K562 (cell line): ENCODE data around the gene CALM3. TPM values are rescaled to one million over a fixed set of nuclear protein-coding genes. Genes with fewer than 3 reads are reported as not detected.

Experiments
- CBX2 ChIP-seq: fragments of 200-600 bp; sonication (generic); IDR thresholded peaks from one replicate; pipeline ENCODE4 v1.6.1; 2012; ENCODE audit warnings: mild to moderate bottlenecking, low read length, inconsistent platforms; ENCODE audit not compliant: insufficient read depth, poor library complexity, severe bottlenecking
- CEBPG ChIP-seq, 3 experiments: fragments of 200-800 bp in 1 of 3; sonication (Bioruptor generic) in 1 of 3; sonication (generic) in 1 of 3; formaldehyde crosslinking in 1 of 3; IDR thresholded peaks in 2 of 3; conservative IDR thresholded peaks in 1 of 3; 2 replicates each; pipeline versions ENCODE4 v1.6.1 to v1.8.0; 2016 to 2022; ENCODE audit warnings: missing compliant biosample characterization in 2 of 3, missing genetic modification characterization in 2 of 3, mild to moderate bottlenecking in 1 of 3, missing genetic modification reagents in 1 of 3
- E2F4 ChIP-seq: sonication (generic); formaldehyde crosslinking; IDR thresholded peaks from 2 replicates; pipeline ENCODE4 v1.8.0; 2022; ENCODE audit warnings: mild to moderate bottlenecking, low read depth, missing genetic modification reagents
- EGR1 ChIP-seq: fragments of 450-650 bp; conservative IDR thresholded peaks from 2 replicates; pipeline ENCODE4 v1.6.1; 2017; ENCODE audit warnings: mild to moderate bottlenecking
- GATAD2B ChIP-seq: fragments of 450-650 bp; IDR thresholded peaks from 2 replicates; pipeline ENCODE4 v1.6.1; 2017; ENCODE audit warnings: mild to moderate bottlenecking, borderline replicate concordance
- HIVEP1 ChIP-seq: fragments of 250-450 bp; sonication (Bioruptor Pico); IDR thresholded peaks from 2 replicates; pipeline ENCODE4 v1.4.0; 2020; ENCODE audit warnings: mild to moderate bottlenecking
- HSF4 ChIP-seq: fragments of 250-450 bp; sonication (Bioruptor Pico); IDR thresholded peaks from 2 replicates; pipeline ENCODE4 v2.1.2; 2022; ENCODE audit warnings: mild to moderate bottlenecking, moderate library complexity, borderline replicate concordance
- PTBP1 ChIP-seq: fragments of 200-400 bp; formaldehyde crosslinking; IDR thresholded peaks from 2 replicates; pipeline ENCODE4 v1.6.1; 2017; ENCODE audit warnings: low read depth, low read length
- PYGO2 ChIP-seq: fragments of 450-650 bp; IDR thresholded peaks from 2 replicates; pipeline ENCODE4 v1.6.1; 2016; ENCODE audit warnings: mild to moderate bottlenecking, missing genetic modification characterization, moderate library complexity, missing compliant biosample characterization
- SAFB2 ChIP-seq: fragments of 200-400 bp; formaldehyde crosslinking; IDR thresholded peaks from 2 replicates; pipeline ENCODE4 v1.6.1; 2018; ENCODE audit warnings: borderline replicate concordance, low read length, low read depth, moderate library complexity; ENCODE audit not compliant: severe bottlenecking
- USF1 ChIP-seq: sonication (generic); formaldehyde crosslinking; IDR thresholded peaks from 2 replicates; pipeline ENCODE4 v1.9.0; 2022; ENCODE audit warnings: mild to moderate bottlenecking, missing genetic modification reagents
- XRCC4 ChIP-seq: IDR thresholded peaks from one replicate; pipeline ENCODE4 v1.6.1; 2011; ENCODE audit not compliant: insufficient read depth, insufficient read length; ENCODE audit errors: extremely low read depth
- ZFPM2 ChIP-seq: fragments of 250-450 bp; sonication (Bioruptor Pico); IDR thresholded peaks from 2 replicates; pipeline ENCODE4 v1.5.1; 2022; ENCODE audit warnings: mild to moderate bottlenecking
- ZKSCAN3 ChIP-seq: fragments of 250-450 bp; sonication (Bioruptor Pico); IDR thresholded peaks from 2 replicates; pipeline ENCODE4 v1.4.0; 2020
- ZNF217 ChIP-seq: sonication (generic); formaldehyde crosslinking; IDR thresholded peaks from 2 replicates; pipeline ENCODE4 v1.8.0; 2022; ENCODE audit warnings: mild to moderate bottlenecking, missing genetic modification reagents
- ZNF23 ChIP-seq: fragments of 250-450 bp; sonication (Bioruptor Pico); IDR thresholded peaks from 2 replicates; pipeline ENCODE4 v1.4.0; 2020; ENCODE audit warnings: mild to moderate bottlenecking
- ZNF766 ChIP-seq: fragments of 200-800 bp; sonication (Bioruptor generic); conservative IDR thresholded peaks from 2 replicates; pipeline ENCODE4 v1.6.1; 2016; ENCODE audit warnings: missing genetic modification characterization, missing compliant biosample characterization
- polyA plus RNA-seq, 8 experiments: library from polyadenylated mRNA; depleted of rRNA in 4 of 8; stranded (reverse) in 5 of 8; unstranded in 3 of 8; fragments of >200 nt; fragmentation: Nextera tagmentation in 2 of 8; fragmentation: Illumina TruSeq in 1 of 8; extraction: Ambion mirVana in 2 of 8; extraction: Trizol in 1 of 8; gene quantifications; 2 replicates each; pipeline versions ENCODE4 v1.2.1 to v1.2.3, GENCODE V29; 2011 to 2014; ENCODE audit warnings: inconsistent platforms in 1 of 8, missing spikeins in 1 of 8
- total RNA-seq, 7 experiments: library from RNA; depleted of rRNA in 6 of 7; stranded (reverse); fragments of >200 nt in 6 of 7; fragmentation: Illumina TruSeq in 2 of 7; extraction: Trizol in 2 of 7; gene quantifications; 2 replicates each; pipeline versions ENCODE4 v1.2.1 to v1.2.3, GENCODE V29; 2011 to 2021; ENCODE audit warnings: low replicate concordance in 1 of 7
- TF ChIP-seq, protein P1 (sequence below): fragments of 250-450 bp; sonication (Bioruptor Pico); IDR thresholded peaks from 2 replicates; pipeline ENCODE4 v1.4.0; 2020
- TF ChIP-seq, protein P2 (sequence below): sonication (generic); formaldehyde crosslinking; IDR thresholded peaks from 2 replicates; pipeline ENCODE4 v1.8.1; 2023; ENCODE audit warnings: mild to moderate bottlenecking, missing genetic modification reagents

CALM3 gene
- total and polyA plus RNA-seq, 9 of the 15 experiments (the other 6 are each of a cell fraction or from before 2014, with no cell fraction given) = 34.6 to 350 (median 156) TPM

GRCh38 chr19:46618670-46619231 lies 17.6 kb downstream of the CALM3 start (continued):
- TF ChIP-seq, protein P1, sequence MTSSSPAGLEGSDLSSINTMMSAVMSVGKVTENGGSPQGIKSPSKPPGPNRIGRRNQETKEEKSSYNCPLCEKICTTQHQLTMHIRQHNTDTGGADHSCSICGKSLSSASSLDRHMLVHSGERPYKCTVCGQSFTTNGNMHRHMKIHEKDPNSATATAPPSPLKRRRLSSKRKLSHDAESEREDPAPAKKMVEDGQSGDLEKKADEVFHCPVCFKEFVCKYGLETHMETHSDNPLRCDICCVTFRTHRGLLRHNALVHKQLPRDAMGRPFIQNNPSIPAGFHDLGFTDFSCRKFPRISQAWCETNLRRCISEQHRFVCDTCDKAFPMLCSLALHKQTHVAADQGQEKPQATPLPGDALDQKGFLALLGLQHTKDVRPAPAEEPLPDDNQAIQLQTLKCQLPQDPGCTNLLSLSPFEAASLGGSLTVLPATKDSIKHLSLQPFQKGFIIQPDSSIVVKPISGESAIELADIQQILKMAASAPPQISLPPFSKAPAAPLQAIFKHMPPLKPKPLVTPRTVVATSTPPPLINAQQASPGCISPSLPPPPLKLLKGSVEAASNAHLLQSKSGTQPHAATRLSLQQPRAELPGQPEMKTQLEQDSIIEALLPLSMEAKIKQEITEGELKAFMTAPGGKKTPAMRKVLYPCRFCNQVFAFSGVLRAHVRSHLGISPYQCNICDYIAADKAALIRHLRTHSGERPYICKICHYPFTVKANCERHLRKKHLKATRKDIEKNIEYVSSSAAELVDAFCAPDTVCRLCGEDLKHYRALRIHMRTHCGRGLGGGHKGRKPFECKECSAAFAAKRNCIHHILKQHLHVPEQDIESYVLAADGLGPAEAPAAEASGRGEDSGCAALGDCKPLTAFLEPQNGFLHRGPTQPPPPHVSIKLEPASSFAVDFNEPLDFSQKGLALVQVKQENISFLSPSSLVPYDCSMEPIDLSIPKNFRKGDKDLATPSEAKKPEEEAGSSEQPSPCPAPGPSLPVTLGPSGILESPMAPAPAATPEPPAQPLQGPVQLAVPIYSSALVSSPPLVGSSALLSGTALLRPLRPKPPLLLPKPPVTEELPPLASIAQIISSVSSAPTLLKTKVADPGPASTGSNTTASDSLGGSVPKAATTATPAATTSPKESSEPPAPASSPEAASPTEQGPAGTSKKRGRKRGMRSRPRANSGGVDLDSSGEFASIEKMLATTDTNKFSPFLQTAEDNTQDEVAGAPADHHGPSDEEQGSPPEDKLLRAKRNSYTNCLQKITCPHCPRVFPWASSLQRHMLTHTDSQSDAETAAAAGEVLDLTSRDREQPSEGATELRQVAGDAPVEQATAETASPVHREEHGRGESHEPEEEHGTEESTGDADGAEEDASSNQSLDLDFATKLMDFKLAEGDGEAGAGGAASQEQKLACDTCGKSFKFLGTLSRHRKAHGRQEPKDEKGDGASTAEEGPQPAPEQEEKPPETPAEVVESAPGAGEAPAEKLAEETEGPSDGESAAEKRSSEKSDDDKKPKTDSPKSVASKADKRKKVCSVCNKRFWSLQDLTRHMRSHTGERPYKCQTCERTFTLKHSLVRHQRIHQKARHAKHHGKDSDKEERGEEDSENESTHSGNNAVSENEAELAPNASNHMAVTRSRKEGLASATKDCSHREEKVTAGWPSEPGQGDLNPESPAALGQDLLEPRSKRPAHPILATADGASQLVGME (CRISPR knock-in tag) = no peak
- TF ChIP-seq ZFPM2 (CRISPR knock-in tag) (no peak), ZNF766 (CRISPR knock-in tag) (no peak), ZNF23 (CRISPR knock-in tag) (no peak), ZNF217 (CRISPR knock-in tag) (no peak), E2F4 (CRISPR knock-in tag) (no peak), USF1 (CRISPR knock-in tag) (no peak), CBX2 (no peak), SAFB2 (no peak), PYGO2 (tag) (no peak), PTBP1 (no peak), ZKSCAN3 (CRISPR knock-in tag) (no peak), XRCC4 (no peak), CEBPG (CRISPR knock-in tag; IDR thresholded peaks at IDR 0.05) (peak; percentile 66), CEBPG (tag; conservative IDR thresholded peaks at IDR 0.05 in 1 of 2, IDR thresholded peaks at IDR 0.05 in 1 of 2) (peak; percentile 71 to 74; a peak in 3 of 4 replicates), EGR1 (peak; percentile 54), HSF4 (CRISPR knock-in tag) (no peak), HIVEP1 (CRISPR knock-in tag) (no peak), GATAD2B (no peak)
- TF ChIP-seq, protein P2, sequence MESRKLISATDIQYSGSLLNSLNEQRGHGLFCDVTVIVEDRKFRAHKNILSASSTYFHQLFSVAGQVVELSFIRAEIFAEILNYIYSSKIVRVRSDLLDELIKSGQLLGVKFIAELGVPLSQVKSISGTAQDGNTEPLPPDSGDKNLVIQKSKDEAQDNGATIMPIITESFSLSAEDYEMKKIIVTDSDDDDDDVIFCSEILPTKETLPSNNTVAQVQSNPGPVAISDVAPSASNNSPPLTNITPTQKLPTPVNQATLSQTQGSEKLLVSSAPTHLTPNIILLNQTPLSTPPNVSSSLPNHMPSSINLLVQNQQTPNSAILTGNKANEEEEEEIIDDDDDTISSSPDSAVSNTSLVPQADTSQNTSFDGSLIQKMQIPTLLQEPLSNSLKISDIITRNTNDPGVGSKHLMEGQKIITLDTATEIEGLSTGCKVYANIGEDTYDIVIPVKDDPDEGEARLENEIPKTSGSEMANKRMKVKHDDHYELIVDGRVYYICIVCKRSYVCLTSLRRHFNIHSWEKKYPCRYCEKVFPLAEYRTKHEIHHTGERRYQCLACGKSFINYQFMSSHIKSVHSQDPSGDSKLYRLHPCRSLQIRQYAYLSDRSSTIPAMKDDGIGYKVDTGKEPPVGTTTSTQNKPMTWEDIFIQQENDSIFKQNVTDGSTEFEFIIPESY (CRISPR knock-in tag) = no peak
